ENCODE results near the gene SETDB1.

The SETDB1 gene

GRCh38 chr1:150954708-150955107 is 28.5 kb downstream of the SETDB1 start:
- FAIRE-seq: no peak
- DNase-seq (ENCODE audit: insufficient read length): no peak
- TF ChIP-seq TAF1 (IDR thresholded peaks at IDR 0.05; ENCODE audit: borderline replicate concordance, low read depth, low read length): no peak
- no peak for TF ChIP-seq POLR2AphosphoS5 (IDR thresholded peaks at IDR 0.05; ENCODE audit: low read depth, low read length)
- TF ChIP-seq POLR2A (IDR thresholded peaks at IDR 0.05; ENCODE audit: low read depth, low read length): no peak

- DNase-seq (ENCODE audit: insufficient read length) (no peak), FAIRE-seq (no peak)
- no peak for TF ChIP-seq POLR2AphosphoS5 (IDR thresholded peaks at IDR 0.05; ENCODE audit: low read depth, low read length)
- TF ChIP-seq TAF1 (IDR thresholded peaks at IDR 0.05; ENCODE audit: borderline replicate concordance, low read depth, low read length): no peak
- no peak for TF ChIP-seq POLR2A (IDR thresholded peaks at IDR 0.05; ENCODE audit: low read depth, low read length)
Observed at GRCh38 chr1:150955280-150955679, 29.1 kb downstream of the SETDB1 start.

GRCh38 chr1:150957666-150958065 is 31.5 kb downstream of the SETDB1 start:
- TF ChIP-seq POLR2AphosphoS5 (IDR thresholded peaks at IDR 0.05; ENCODE audit: low read depth, low read length) (no peak), TAF1 (IDR thresholded peaks at IDR 0.05; ENCODE audit: borderline replicate concordance, low read depth, low read length) (no peak), POLR2A (IDR thresholded peaks at IDR 0.05; ENCODE audit: low read depth, low read length) (no peak)
- FAIRE-seq (no peak), DNase-seq (ENCODE audit: insufficient read length) (no peak)

- FAIRE-seq (no peak), DNase-seq (ENCODE audit: insufficient read length) (no peak)
- no peak for TF ChIP-seq TAF1 (IDR thresholded peaks at IDR 0.05; ENCODE audit: borderline replicate concordance, low read depth, low read length)
- TF ChIP-seq POLR2AphosphoS5 (IDR thresholded peaks at IDR 0.05; ENCODE audit: low read depth, low read length): no peak
- TF ChIP-seq POLR2A (IDR thresholded peaks at IDR 0.05; ENCODE audit: low read depth, low read length): no peak
Observed at GRCh38 chr1:150960646-150961045, 34.5 kb downstream of the SETDB1 start.

GRCh38 chr1:150961756-150962155 is 35.6 kb downstream of the SETDB1 start:
- DNase-seq (ENCODE audit: insufficient read length): no peak
- no peak for TF ChIP-seq POLR2A (IDR thresholded peaks at IDR 0.05; ENCODE audit: low read depth, low read length)
- no peak for TF ChIP-seq POLR2AphosphoS5 (IDR thresholded peaks at IDR 0.05; ENCODE audit: low read depth, low read length)
- no peak for TF ChIP-seq TAF1 (IDR thresholded peaks at IDR 0.05; ENCODE audit: borderline replicate concordance, low read depth, low read length)
- FAIRE-seq: no peak

- TF ChIP-seq POLR2AphosphoS5 (IDR thresholded peaks at IDR 0.05; ENCODE audit: low read depth, low read length) (0 out of 2 replicates have a peak, but pooled peaks have one; percentile 54), POLR2A (IDR thresholded peaks at IDR 0.05; ENCODE audit: low read depth, low read length) (no peak)
- no peak for DNase-seq (ENCODE audit: insufficient read length)
- FAIRE-seq: no peak
Observed at GRCh38 chr1:150963321-150964163, 37.4 kb downstream of the SETDB1 start.

GRCh38 chr1:150964164-150964489 is 38.0 kb downstream of the SETDB1 start:
- FAIRE-seq (no peak), DNase-seq (ENCODE audit: insufficient read length) (no peak)
- TF ChIP-seq POLR2AphosphoS5 (IDR thresholded peaks at IDR 0.05; ENCODE audit: low read depth, low read length) (no peak), POLR2A (IDR thresholded peaks at IDR 0.05; ENCODE audit: low read depth, low read length) (no peak), TAF1 (IDR thresholded peaks at IDR 0.05; ENCODE audit: borderline replicate concordance, low read depth, low read length) (no peak)

GRCh38 chr1:150965605-150966004 is 39.4 kb downstream of the SETDB1 start:
- no peak for TF ChIP-seq POLR2AphosphoS5 (IDR thresholded peaks at IDR 0.05; ENCODE audit: low read depth, low read length)
- no peak for TF ChIP-seq POLR2A (IDR thresholded peaks at IDR 0.05; ENCODE audit: low read depth, low read length)
- TF ChIP-seq TAF1 (IDR thresholded peaks at IDR 0.05; ENCODE audit: borderline replicate concordance, low read depth, low read length): no peak
- DNase-seq (ENCODE audit: insufficient read length) (no peak), FAIRE-seq (no peak)

- no peak for FAIRE-seq
- DNase-seq (ENCODE audit: insufficient read length): no peak
- TF ChIP-seq POLR2AphosphoS5 (IDR thresholded peaks at IDR 0.05; ENCODE audit: low read depth, low read length): no peak
Observed at GRCh38 chr1:150966011-150966410, 39.8 kb downstream of the SETDB1 start.

- FAIRE-seq (no peak), DNase-seq (ENCODE audit: insufficient read length) (no peak)
- TF ChIP-seq POLR2A (IDR thresholded peaks at IDR 0.05; ENCODE audit: low read depth, low read length) (no peak), POLR2AphosphoS5 (IDR thresholded peaks at IDR 0.05; ENCODE audit: low read depth, low read length) (no peak), TAF1 (IDR thresholded peaks at IDR 0.05; ENCODE audit: borderline replicate concordance, low read depth, low read length) (no peak)
Observed at GRCh38 chr1:150967936-150968335, 41.8 kb downstream of the SETDB1 start.

- FAIRE-seq (no peak), DNase-seq (ENCODE audit: insufficient read length) (no peak)
- TF ChIP-seq POLR2A (IDR thresholded peaks at IDR 0.05; ENCODE audit: low read depth, low read length) (no peak), POLR2AphosphoS5 (IDR thresholded peaks at IDR 0.05; ENCODE audit: low read depth, low read length) (no peak)
Observed at GRCh38 chr1:150968491-150968890, 42.3 kb downstream of the SETDB1 start.

GRCh38 chr1:150969626-150970025 is 43.5 kb downstream of the SETDB1 start:
- DNase-seq (ENCODE audit: insufficient read length): no peak
- FAIRE-seq: no peak
- TF ChIP-seq TAF1 (IDR thresholded peaks at IDR 0.05; ENCODE audit: borderline replicate concordance, low read depth, low read length): no peak
- no peak for TF ChIP-seq POLR2A (IDR thresholded peaks at IDR 0.05; ENCODE audit: low read depth, low read length)
- TF ChIP-seq POLR2AphosphoS5 (IDR thresholded peaks at IDR 0.05; ENCODE audit: low read depth, low read length): no peak

Measured in GM12892 (cell line).